Measurements from ENCODE around the gene CSMD2. TPM values are rescaled to one million over a fixed set of nuclear protein-coding genes. Genes with fewer than 3 reads are reported as not detected.

The CSMD2 gene
- total and polyA plus RNA-seq, 4 donors = 0.25 to 2.4 (median 1.7) TPM

GRCh38 chr1:33828654-33829053, 336.4 kb downstream of the CSMD2 start:
- Histone ChIP-seq H3K27me3 (ENCODE audit: control insufficient read depth in 1 of 2, insufficient read depth in 2 of 2, low read length in 1 of 2) (no peaks in the 10 kb centered on the region), H3K27ac (ENCODE audit: low read depth in 1 of 2, low read length in 2 of 2) (no peak overlapping the region), H3K4me1 (ENCODE audit: control insufficient read depth in 1 of 2, insufficient read depth in 2 of 2, low read length in 2 of 2) (no peaks in the 10 kb centered on the region), H3K36me3 (ENCODE audit: control insufficient read depth in 1 of 2, insufficient read depth in 2 of 2, low read length in 1 of 2) (no peaks in the 10 kb centered on the region), H3K4me3 (ENCODE audit: low read length in 2 of 2) (no peak overlapping the region), H3K9me3 (ENCODE audit: control insufficient read depth, low read length) (no peaks in the 10 kb centered on the region)
- intact Hi-C loops (cut with DNase I) = no loop called here
- DNase-seq (no peak), ATAC-seq (ENCODE audit: low FRiP score) (no peak)
- 70 to 89% methylated on average over 5 of the region's 5 CpGs for WGBS, 2 donors

- no peak overlapping the region for H3K4me3 ChIP-seq (ENCODE audit: low read length in 2 of 2)
- intact Hi-C loops (cut with DNase I) = no loop called here
- no peaks in the 10 kb centered on the region for H3K36me3 ChIP-seq (ENCODE audit: control insufficient read depth in 1 of 2, insufficient read depth in 2 of 2, low read length in 1 of 2)
- ATAC-seq (ENCODE audit: low FRiP score) = no peak
- no peaks in the 10 kb centered on the region for H3K9me3 ChIP-seq (ENCODE audit: control insufficient read depth, low read length)
- no peaks in the 10 kb centered on the region for H3K27me3 ChIP-seq (ENCODE audit: control insufficient read depth in 1 of 2, insufficient read depth in 2 of 2, low read length in 1 of 2)
- H3K27ac ChIP-seq (ENCODE audit: low read depth in 1 of 2, low read length in 2 of 2) = no peak overlapping the region
- 29 to 35% methylated on average over 5 of the region's 5 CpGs for WGBS, 2 donors
- no peaks in the 10 kb centered on the region for H3K4me1 ChIP-seq (ENCODE audit: control insufficient read depth in 1 of 2, insufficient read depth in 2 of 2, low read length in 2 of 2)
- DNase-seq = no peak
Measured at GRCh38 chr1:33828059-33828458, 337.0 kb downstream of the CSMD2 start.

GRCh38 chr1:33826711-33827110, 338.3 kb downstream of the CSMD2 start:
- DNase-seq = no peak
- H3K9me3 ChIP-seq (ENCODE audit: control insufficient read depth, low read length) = no peaks in the 10 kb centered on the region
- 85 to 91% methylated on average over 5 of the region's 5 CpGs for WGBS, 2 donors
- no peak overlapping the region for H3K27ac ChIP-seq (ENCODE audit: low read depth in 1 of 2, low read length in 2 of 2)
- no peaks in the 10 kb centered on the region for H3K27me3 ChIP-seq (ENCODE audit: control insufficient read depth in 1 of 2, insufficient read depth in 2 of 2, low read length in 1 of 2)
- H3K4me1 ChIP-seq (ENCODE audit: control insufficient read depth in 1 of 2, insufficient read depth in 2 of 2, low read length in 2 of 2) = no peaks in the 10 kb centered on the region
- intact Hi-C loops (cut with DNase I) = no loop called here
- no peak for ATAC-seq (ENCODE audit: low FRiP score)
- H3K36me3 ChIP-seq (ENCODE audit: control insufficient read depth in 1 of 2, insufficient read depth in 2 of 2, low read length in 1 of 2) = no peaks in the 10 kb centered on the region
- H3K4me3 ChIP-seq (ENCODE audit: low read length in 2 of 2) = no peak overlapping the region

- Histone ChIP-seq H3K27ac (ENCODE audit: low read depth in 1 of 2, low read length in 2 of 2) (no peak overlapping the region), H3K36me3 (ENCODE audit: control insufficient read depth in 1 of 2, insufficient read depth in 2 of 2, low read length in 1 of 2) (no peaks in the 10 kb centered on the region), H3K4me3 (ENCODE audit: low read length in 2 of 2) (no peak overlapping the region), H3K4me1 (ENCODE audit: control insufficient read depth in 1 of 2, insufficient read depth in 2 of 2, low read length in 2 of 2) (no peaks in the 10 kb centered on the region), H3K27me3 (ENCODE audit: control insufficient read depth in 1 of 2, insufficient read depth in 2 of 2, low read length in 1 of 2) (no peaks in the 10 kb centered on the region), H3K9me3 (ENCODE audit: control insufficient read depth, low read length) (no peaks in the 10 kb centered on the region)
- DNase-seq = no peak
- intact Hi-C loops (cut with DNase I) = no loop called here
- no peak for ATAC-seq (ENCODE audit: low FRiP score)
Measured at GRCh38 chr1:33826311-33826710, 338.7 kb downstream of the CSMD2 start.

- ATAC-seq (ENCODE audit: low FRiP score) (no peak), DNase-seq (no peak)
- no peaks in the 10 kb centered on the region for H3K9me3 ChIP-seq (ENCODE audit: control insufficient read depth, low read length)
- no peak overlapping the region for H3K4me3 ChIP-seq (ENCODE audit: low read length in 2 of 2)
- H3K4me1 ChIP-seq (ENCODE audit: control insufficient read depth in 1 of 2, insufficient read depth in 2 of 2, low read length in 2 of 2) = no peaks in the 10 kb centered on the region
- H3K36me3 ChIP-seq (ENCODE audit: control insufficient read depth in 1 of 2, insufficient read depth in 2 of 2, low read length in 1 of 2) = no peaks in the 10 kb centered on the region
- 79 to 84% methylated on average over 10 of the region's 10 CpGs for WGBS, 2 donors
- H3K27me3 ChIP-seq (ENCODE audit: control insufficient read depth in 1 of 2, insufficient read depth in 2 of 2, low read length in 1 of 2) = no peaks in the 10 kb centered on the region
- intact Hi-C loops (cut with DNase I) = no loop called here
- H3K27ac ChIP-seq (ENCODE audit: low read depth in 1 of 2, low read length in 2 of 2) = no peak overlapping the region
Measured at GRCh38 chr1:33825506-33825905, 339.5 kb downstream of the CSMD2 start.

- Histone ChIP-seq H3K27me3 (ENCODE audit: control insufficient read depth in 1 of 2, insufficient read depth in 2 of 2, low read length in 1 of 2) (no peaks in the 10 kb centered on the region), H3K4me3 (ENCODE audit: low read length in 2 of 2) (no peak overlapping the region), H3K9me3 (ENCODE audit: control insufficient read depth, low read length) (no peaks in the 10 kb centered on the region), H3K36me3 (ENCODE audit: control insufficient read depth in 1 of 2, insufficient read depth in 2 of 2, low read length in 1 of 2) (no peaks in the 10 kb centered on the region), H3K27ac (ENCODE audit: low read depth in 1 of 2, low read length in 2 of 2) (no peak overlapping the region), H3K4me1 (ENCODE audit: control insufficient read depth in 1 of 2, insufficient read depth in 2 of 2, low read length in 2 of 2) (no peaks in the 10 kb centered on the region)
- ATAC-seq (ENCODE audit: low FRiP score) = no peak
- intact Hi-C loops (cut with DNase I) = no loop called here
- 78 to 93% methylated on average over 1 of the region's 1 CpG for WGBS, 2 donors
- no peak for DNase-seq
Measured at GRCh38 chr1:33824971-33825370, 340.1 kb downstream of the CSMD2 start.

- WGBS, 2 donors = 85 to 90% methylated on average over 6 of the region's 6 CpGs
- DNase-seq (no peak), ATAC-seq (ENCODE audit: low FRiP score) (no peak)
- no peak overlapping the region for H3K27ac ChIP-seq (ENCODE audit: low read depth in 1 of 2, low read length in 2 of 2)
- no peaks in the 10 kb centered on the region for H3K27me3 ChIP-seq (ENCODE audit: control insufficient read depth in 1 of 2, insufficient read depth in 2 of 2, low read length in 1 of 2)
- intact Hi-C loops (cut with DNase I) = no loop called here
- H3K4me3 ChIP-seq (ENCODE audit: low read length in 2 of 2) = no peak overlapping the region
- H3K36me3 ChIP-seq (ENCODE audit: control insufficient read depth in 1 of 2, insufficient read depth in 2 of 2, low read length in 1 of 2) = no peaks in the 10 kb centered on the region
- no peaks in the 10 kb centered on the region for H3K9me3 ChIP-seq (ENCODE audit: control insufficient read depth, low read length)
- no peaks in the 10 kb centered on the region for H3K4me1 ChIP-seq (ENCODE audit: control insufficient read depth in 1 of 2, insufficient read depth in 2 of 2, low read length in 2 of 2)
Measured at GRCh38 chr1:33824321-33824720, 340.7 kb downstream of the CSMD2 start.

GRCh38 chr1:33823830-33824229, 341.2 kb downstream of the CSMD2 start:
- Histone ChIP-seq H3K4me3 (ENCODE audit: low read length in 2 of 2) (no peak overlapping the region), H3K9me3 (ENCODE audit: control insufficient read depth, low read length) (no peaks in the 10 kb centered on the region), H3K27me3 (ENCODE audit: control insufficient read depth in 1 of 2, insufficient read depth in 2 of 2, low read length in 1 of 2) (no peaks in the 10 kb centered on the region), H3K27ac (ENCODE audit: low read depth in 1 of 2, low read length in 2 of 2) (no peak overlapping the region), H3K4me1 (ENCODE audit: control insufficient read depth in 1 of 2, insufficient read depth in 2 of 2, low read length in 2 of 2) (no peaks in the 10 kb centered on the region), H3K36me3 (ENCODE audit: control insufficient read depth in 1 of 2, insufficient read depth in 2 of 2, low read length in 1 of 2) (no peaks in the 10 kb centered on the region)
- DNase-seq = no peak
- WGBS, 2 donors = 77 to 81% methylated on average over 1 of the region's 1 CpG
- intact Hi-C loops (cut with DNase I) = no loop called here
- ATAC-seq (ENCODE audit: low FRiP score) = no peak

- no peaks in the 10 kb centered on the region for H3K36me3 ChIP-seq (ENCODE audit: control insufficient read depth in 1 of 2, insufficient read depth in 2 of 2, low read length in 1 of 2)
- ATAC-seq (ENCODE audit: low FRiP score) (no peak), DNase-seq (no peak)
- no peaks in the 10 kb centered on the region for H3K27me3 ChIP-seq (ENCODE audit: control insufficient read depth in 1 of 2, insufficient read depth in 2 of 2, low read length in 1 of 2)
- WGBS, 2 donors = 85 to 96% methylated on average over 2 of the region's 2 CpGs
- H3K4me1 ChIP-seq (ENCODE audit: control insufficient read depth in 1 of 2, insufficient read depth in 2 of 2, low read length in 2 of 2) = no peaks in the 10 kb centered on the region
- no peak overlapping the region for H3K27ac ChIP-seq (ENCODE audit: low read depth in 1 of 2, low read length in 2 of 2)
- no peaks in the 10 kb centered on the region for H3K9me3 ChIP-seq (ENCODE audit: control insufficient read depth, low read length)
- H3K4me3 ChIP-seq (ENCODE audit: low read length in 2 of 2) = no peak overlapping the region
- intact Hi-C loops (cut with DNase I) = no loop called here
Measured at GRCh38 chr1:33823401-33823800, 341.6 kb downstream of the CSMD2 start.
